T-helper 17 cell (primary cell): ENCODE results near the gene DISC1. TPM values are rescaled to one million over a fixed set of nuclear protein-coding genes. Genes with fewer than 3 reads are reported as not detected.
"Not testable (repeated sequence)": the region's sequence is repeated elsewhere in the genome, so short reads cannot be mapped to it uniquely, and the experiment has no call there.

ENCODE experiments used
- ATAC-seq: fragments of 150-1000 bp; cut with Tn5 transposase; 2 replicates; pipeline ENCODE4 v1.10.0; 2021; ENCODE audit warnings: mild to moderate bottlenecking, moderate library complexity
- DNase-seq, 3 donors: peaks; one replicate each; pipeline versions ENCODE4 v3.0.0 to v3.0.0-alpha.2; 2020 to 2021
- H3K9me3 ChIP-seq: one replicate; pipeline ENCODE4 v1.7.0; 2013; ENCODE audit warnings: low read length, mild to moderate bottlenecking; ENCODE audit not compliant: control insufficient read depth, poor library complexity, severe bottlenecking
- H3K27ac Mint-ChIP-seq: one replicate; pipeline ENCODE4 v1.8.0; 2022; ENCODE audit warnings: mild to moderate bottlenecking, moderate library complexity, mixed read lengths
- H3K27me3 Mint-ChIP-seq: one replicate; pipeline ENCODE4 v1.8.0; 2022; ENCODE audit warnings: mixed read lengths
- H3K36me3 Mint-ChIP-seq: one replicate; pipeline ENCODE4 v1.8.0; 2022; ENCODE audit warnings: low read depth, mixed read lengths
- H3K4me1 Mint-ChIP-seq: one replicate; pipeline ENCODE4 v1.8.0; 2022; ENCODE audit warnings: mild to moderate bottlenecking, mixed read lengths
- H3K4me3 Mint-ChIP-seq: one replicate; pipeline ENCODE4 v1.8.0; 2022; ENCODE audit warnings: mild to moderate bottlenecking, moderate library complexity, mixed read lengths
- total RNA-seq, 4 donors: library from RNA in 2 of 4; stranded (reverse) in 2 of 4; gene quantifications; one replicate each; pipeline ENCODE4 v1.2.3 and lab custom pipeline; 2022 to 2026

DISC1 gene
- total RNA-seq, 2 donors from 2014 or later, result 16.2 to 17.4 TPM

GRCh38 chr1:231669864-231670621 is 43.5 kb downstream of the DISC1 start:
- H3K36me3 Mint-ChIP-seq, DNase-seq, H3K27ac Mint-ChIP-seq, ATAC-seq, H3K27me3 Mint-ChIP-seq, H3K9me3 ChIP-seq, H3K4me3 Mint-ChIP-seq: not testable (repeated sequence)
- H3K4me1 Mint-ChIP-seq, result peaks cover 15% of the 10 kb centered on the region

DNA sequence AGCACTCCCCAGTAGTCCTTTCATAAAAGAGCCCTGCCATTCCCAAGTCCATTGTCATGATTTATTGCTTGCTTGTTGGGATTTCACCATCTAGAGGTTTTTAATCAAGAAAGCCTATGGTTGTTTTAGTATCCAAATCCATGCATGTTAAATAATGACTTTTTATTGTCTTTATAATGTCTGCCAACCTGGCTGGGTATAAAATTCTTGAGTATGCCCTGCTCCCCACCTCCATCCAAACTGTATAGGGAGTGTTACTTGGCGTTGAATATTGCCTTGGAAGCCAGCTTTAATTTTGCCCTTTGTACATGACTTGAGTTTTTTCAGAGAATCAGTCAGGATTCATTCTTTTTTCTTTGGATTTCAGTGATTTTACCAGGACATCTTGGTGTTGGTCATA is 44.2 kb downstream of the DISC1 start:
- Mint-ChIP-seq H3K27ac (no peak overlapping the region), H3K27me3 (no peaks in the 10 kb centered on the region), H3K4me3 (no peak overlapping the region), H3K4me1 (peaks cover 17% of the 10 kb centered on the region), H3K36me3 (no peaks in the 10 kb centered on the region)
- DNase-seq, result no peak
- no peaks in the 10 kb centered on the region for H3K9me3 ChIP-seq
- no peak for ATAC-seq

DNA sequence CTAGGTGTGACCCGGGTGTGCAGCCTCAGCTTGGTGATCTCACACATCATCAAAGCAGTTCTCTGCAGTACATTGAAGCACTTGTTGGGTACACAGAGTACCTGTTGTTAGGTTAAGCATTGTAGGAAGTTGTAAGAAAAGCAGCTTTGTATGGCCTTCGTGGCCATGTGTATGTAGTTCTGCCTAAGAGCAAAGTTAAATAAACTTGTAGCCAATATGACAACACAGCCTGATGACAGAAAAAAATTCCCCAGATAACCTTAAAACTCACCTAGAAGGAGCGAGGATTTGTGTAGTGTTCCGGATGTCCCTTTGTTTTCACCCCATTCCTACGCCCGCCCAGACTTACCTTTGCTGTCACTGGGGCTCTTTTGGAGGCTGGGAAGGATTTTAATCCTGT is 48.0 kb downstream of the DISC1 start:
- no peaks in the 10 kb centered on the region for H3K9me3 ChIP-seq
- H3K4me3 Mint-ChIP-seq, result no peak overlapping the region
- peaks cover 16% of the 10 kb centered on the region for H3K4me1 Mint-ChIP-seq
- H3K36me3 Mint-ChIP-seq, result no peaks in the 10 kb centered on the region
- ATAC-seq (no peak), DNase-seq (no peak)
- no peak overlapping the region for H3K27ac Mint-ChIP-seq
- no peaks in the 10 kb centered on the region for H3K27me3 Mint-ChIP-seq

GRCh38 chr1:231676487-231676886 is 49.9 kb downstream of the DISC1 start:
- H3K9me3 ChIP-seq, result no peaks in the 10 kb centered on the region
- Mint-ChIP-seq H3K27ac (peak overlapping the region; percentile 27), H3K4me3 (no peak overlapping the region), H3K27me3 (no peaks in the 10 kb centered on the region), H3K36me3 (peaks cover 3% of the 10 kb centered on the region), H3K4me1 (peaks cover 22% of the 10 kb centered on the region)
- DNase-seq (no peak), ATAC-seq (no peak)

GRCh38 chr1:231677442-231677841 is 50.9 kb downstream of the DISC1 start:
- ATAC-seq, result no peak
- DNase-seq, result no peak
- peaks cover 17% of the 10 kb centered on the region for H3K4me1 Mint-ChIP-seq
- H3K4me3 Mint-ChIP-seq, result no peak overlapping the region
- H3K36me3 Mint-ChIP-seq, result peaks cover 3% of the 10 kb centered on the region
- no peak overlapping the region for H3K27ac Mint-ChIP-seq
- H3K27me3 Mint-ChIP-seq, result no peaks in the 10 kb centered on the region
- H3K9me3 ChIP-seq, result no peaks in the 10 kb centered on the region

DNA sequence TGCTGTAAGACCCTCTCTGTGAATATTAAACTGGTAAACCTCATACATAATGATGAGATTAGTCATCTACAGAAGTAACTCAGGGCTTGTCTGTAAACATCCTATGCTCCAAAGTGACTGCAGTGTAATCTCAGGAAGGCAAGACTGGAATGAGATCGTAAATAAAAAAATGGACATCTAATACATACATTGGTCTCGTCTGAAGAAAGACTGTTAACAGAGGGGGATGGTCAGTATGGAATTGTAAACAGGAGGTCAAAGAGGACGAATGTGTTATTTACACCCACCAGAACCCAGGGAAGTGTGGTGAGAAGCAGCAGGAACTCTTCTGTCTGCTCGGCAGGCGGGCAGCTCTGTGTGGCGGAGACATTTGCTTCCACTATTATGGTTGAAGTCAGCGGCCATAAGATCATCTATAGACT is 51.4 kb downstream of the DISC1 start:
- ATAC-seq (no peak), DNase-seq (no peak)
- H3K9me3 ChIP-seq, result no peaks in the 10 kb centered on the region
- no peak overlapping the region for H3K27ac Mint-ChIP-seq
- H3K36me3 Mint-ChIP-seq, result peaks cover 3% of the 10 kb centered on the region
- peaks cover 16% of the 10 kb centered on the region for H3K4me1 Mint-ChIP-seq
- H3K27me3 Mint-ChIP-seq, result no peaks in the 10 kb centered on the region
- H3K4me3 Mint-ChIP-seq, result no peak overlapping the region

DNA sequence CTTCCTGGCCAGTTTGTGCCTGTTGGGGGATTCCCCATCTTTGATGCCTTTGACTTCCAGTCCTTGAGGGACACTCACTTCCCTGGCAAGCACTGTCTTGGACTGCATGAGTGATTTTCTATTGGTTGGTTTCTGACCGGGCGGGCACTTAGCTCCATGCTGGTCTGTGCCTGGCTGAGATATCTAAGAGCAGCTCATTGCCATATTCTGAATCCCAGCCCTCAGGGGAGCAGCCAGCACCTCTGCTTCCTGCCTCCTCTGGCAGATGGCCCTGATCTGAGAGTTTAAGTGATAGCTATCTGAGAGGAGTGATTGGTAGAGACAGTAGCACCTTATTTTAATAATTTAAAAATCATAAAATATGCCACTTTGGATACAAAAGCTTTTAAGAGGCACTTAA is 52.5 kb downstream of the DISC1 start:
- DNase-seq (no peak), ATAC-seq (no peak)
- no peaks in the 10 kb centered on the region for H3K9me3 ChIP-seq
- Mint-ChIP-seq H3K4me3 (no peak overlapping the region), H3K27ac (no peak overlapping the region), H3K36me3 (peaks cover 3% of the 10 kb centered on the region), H3K27me3 (no peaks in the 10 kb centered on the region), H3K4me1 (peaks cover 12% of the 10 kb centered on the region)

- Mint-ChIP-seq H3K4me3 (no peak overlapping the region), H3K36me3 (peaks cover 3% of the 10 kb centered on the region), H3K27ac (peak overlapping the region; percentile 39)
Observed at GRCh38 chr1:231681006-231681405, 54.4 kb downstream of the DISC1 start.

DNA sequence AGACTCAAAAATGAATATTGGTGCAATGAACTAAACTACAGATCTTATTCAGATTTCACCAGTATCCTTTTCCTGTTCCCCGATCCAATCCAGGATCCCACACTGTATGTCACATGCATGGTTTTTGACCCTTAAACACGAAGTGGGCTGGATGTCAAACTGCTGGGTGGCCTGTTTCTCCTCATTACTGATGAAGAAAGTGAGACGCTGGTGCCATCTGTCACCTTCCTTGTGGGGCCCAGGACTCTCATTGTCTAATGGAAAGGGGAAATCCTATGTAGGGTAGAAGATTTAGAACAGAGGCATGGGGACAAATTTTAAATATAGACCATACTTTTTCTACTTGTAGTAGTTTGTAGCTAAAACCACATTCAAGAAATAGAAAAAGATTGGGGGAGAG is 56.2 kb downstream of the DISC1 start:
- no peaks in the 10 kb centered on the region for H3K9me3 ChIP-seq
- Mint-ChIP-seq H3K36me3 (peaks cover 3% of the 10 kb centered on the region), H3K4me1 (peaks cover 8% of the 10 kb centered on the region), H3K27ac (no peak overlapping the region), H3K27me3 (no peaks in the 10 kb centered on the region), H3K4me3 (no peak overlapping the region)
- DNase-seq (no peak), ATAC-seq (no peak)

More at GRCh38 chr1:231681006-231681405, 54.4 kb downstream of the DISC1 start:
- ATAC-seq (no peak), DNase-seq (no peak)
- H3K9me3 ChIP-seq, result no peaks in the 10 kb centered on the region
- H3K27me3 Mint-ChIP-seq, result no peaks in the 10 kb centered on the region
- peaks cover 8% of the 10 kb centered on the region for H3K4me1 Mint-ChIP-seq

- Mint-ChIP-seq H3K36me3 (peaks cover 3% of the 10 kb centered on the region), H3K27me3 (no peaks in the 10 kb centered on the region), H3K4me1 (peaks cover 6% of the 10 kb centered on the region), H3K27ac (no peak overlapping the region), H3K4me3 (no peak overlapping the region)
- DNase-seq (no peak), ATAC-seq (no peak)
- H3K9me3 ChIP-seq, result no peaks in the 10 kb centered on the region
Observed at GRCh38 chr1:231683439-231684165, 57.0 kb downstream of the DISC1 start.

DNA sequence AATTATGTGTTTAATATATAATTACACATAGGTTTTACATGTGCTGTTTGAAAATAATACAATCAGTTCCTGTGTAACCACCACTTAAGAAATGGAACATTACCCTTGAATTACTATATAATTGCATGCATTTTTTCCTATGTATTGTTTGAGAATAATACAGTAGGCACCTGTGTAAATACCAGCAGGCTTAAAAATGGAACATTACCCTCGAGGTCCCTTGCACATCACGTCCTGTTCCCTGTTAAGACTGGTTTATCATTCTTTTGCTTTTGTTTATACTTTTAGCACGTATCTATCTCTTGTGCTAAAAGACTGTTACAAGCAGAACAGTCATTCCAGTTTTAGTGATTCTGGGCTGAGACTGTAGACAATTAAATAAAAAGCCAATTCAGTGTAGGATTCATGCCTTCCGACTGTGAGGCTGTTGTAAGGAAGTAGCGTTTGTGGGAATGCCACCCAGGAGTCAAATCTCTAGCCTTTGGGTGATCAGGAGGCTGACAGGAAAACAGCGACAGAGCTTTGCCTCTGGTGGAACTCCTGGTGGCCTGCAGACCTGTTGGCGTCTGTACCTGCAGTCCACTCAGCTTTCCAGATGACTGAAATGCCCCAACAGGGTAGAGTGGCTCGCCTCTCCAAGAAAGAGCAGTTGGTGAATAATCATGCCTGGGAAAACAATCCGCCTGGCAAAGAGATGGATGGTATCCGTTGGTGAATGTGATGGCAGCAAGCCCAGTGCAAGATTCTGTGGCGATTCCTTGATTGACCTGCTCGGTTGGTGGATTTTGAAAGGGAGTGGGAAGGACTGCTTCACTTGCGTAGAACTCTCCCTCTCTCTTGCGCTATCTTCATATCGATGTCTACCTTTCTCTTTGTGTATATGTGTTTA is 58.0 kb downstream of the DISC1 start:
- H3K36me3 Mint-ChIP-seq, result peaks cover 3% of the 10 kb centered on the region
- H3K9me3 ChIP-seq, result no peaks in the 10 kb centered on the region
- no peak for DNase-seq

GRCh38 chr1:231686384-231686783 is 59.8 kb downstream of the DISC1 start:
- Mint-ChIP-seq H3K27me3 (no peaks in the 10 kb centered on the region), H3K36me3 (no peaks in the 10 kb centered on the region), H3K27ac (no peak overlapping the region), H3K4me1 (peaks cover 5% of the 10 kb centered on the region), H3K4me3 (no peak overlapping the region)
- H3K9me3 ChIP-seq, result no peaks in the 10 kb centered on the region
- no peak for DNase-seq
- ATAC-seq, result no peak

More for the DNA sequence above, 58.0 kb downstream of the DISC1 start:
- Mint-ChIP-seq H3K4me1 (peaks cover 7% of the 10 kb centered on the region), H3K27me3 (no peaks in the 10 kb centered on the region), H3K27ac (no peak overlapping the region), H3K4me3 (no peak overlapping the region)
- no peak for ATAC-seq

DNA sequence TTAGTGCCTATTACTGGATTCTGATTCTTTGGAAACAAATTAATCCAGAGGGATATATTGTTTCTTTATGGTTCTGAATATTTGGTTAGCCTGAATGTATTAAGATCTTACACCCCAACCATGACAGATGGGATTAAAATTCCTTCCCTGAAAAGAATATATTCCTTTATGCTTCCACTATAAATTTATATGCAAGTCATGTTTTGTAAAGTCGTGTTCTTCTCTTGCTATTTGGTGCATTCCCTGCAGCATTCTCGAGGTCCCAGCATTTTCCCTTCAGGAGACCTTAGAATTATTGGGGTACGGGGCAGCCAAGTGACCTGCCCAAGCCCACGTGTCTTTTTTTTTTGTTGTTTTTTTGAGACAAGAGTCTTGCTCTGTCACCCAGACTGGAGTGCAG is 62.4 kb downstream of the DISC1 start:
- Mint-ChIP-seq H3K27ac (no peak overlapping the region), H3K4me3 (no peak overlapping the region), H3K27me3 (no peaks in the 10 kb centered on the region), H3K4me1 (peaks cover 7% of the 10 kb centered on the region), H3K36me3 (no peaks in the 10 kb centered on the region)
- ATAC-seq (no peak), DNase-seq (no peak)
- H3K9me3 ChIP-seq, result no peaks in the 10 kb centered on the region
